Memory B cell (primary cell): ENCODE results near the gene SH3D19.

Source experiments
- ATAC-seq: fragments of 150-1000 bp; cut with Tn5 transposase; 2 replicates; pipeline ENCODE4 v1.10.0; 2021; ENCODE audit warnings: low read depth, mild to moderate bottlenecking, moderate library complexity
- DNase-seq, 2 donors: peaks; one replicate each; pipeline ENCODE4 v3.0.0; 2022; ENCODE audit warnings: low spot score in 2 of 2
- H3K27ac Mint-ChIP-seq: one replicate; pipeline ENCODE4 v1.8.0; 2022; ENCODE audit warnings: mild to moderate bottlenecking, moderate library complexity, mixed read lengths
- H3K27me3 Mint-ChIP-seq: one replicate; pipeline ENCODE4 v1.8.0; 2022; ENCODE audit warnings: mixed read lengths
- H3K36me3 Mint-ChIP-seq: one replicate; pipeline ENCODE4 v1.8.0; 2022; ENCODE audit warnings: mild to moderate bottlenecking, mixed read lengths
- H3K4me1 Mint-ChIP-seq: one replicate; pipeline ENCODE4 v1.8.0; 2022; ENCODE audit warnings: mixed read lengths
- H3K4me3 Mint-ChIP-seq: one replicate; pipeline ENCODE4 v1.8.0; 2022; ENCODE audit warnings: mild to moderate bottlenecking, moderate library complexity, mixed read lengths
- H3K9me3 Mint-ChIP-seq: one replicate; pipeline ENCODE4 v1.8.0; 2022; ENCODE audit warnings: mixed read lengths

SH3D19 gene

GRCh38 chr4:151325111-151325948 lies at the start of gene SH3D19:
SH3D19 (minus strand) TSS chr4:151325605; CDS start chr4:151325352, 253 bp downstream.
- Mint-ChIP-seq H3K36me3 (peaks cover 3% of the 10 kb centered on the region), H3K4me3 (peak within 1 kb of the TSS; percentile 60), H3K27me3 (peaks cover 19% of the 10 kb centered on the region), H3K27ac (no peak within 1 kb of the TSS), H3K4me1 (peaks cover 2% of the 10 kb centered on the region), H3K9me3 (no peaks in the 10 kb centered on the region)
- DNase-seq (no peak), ATAC-seq (no peak)

- no peak overlapping the region for H3K27ac Mint-ChIP-seq
- no peaks in the 10 kb centered on the region for H3K36me3 Mint-ChIP-seq
- H3K4me1 Mint-ChIP-seq, result peaks cover 4% of the 10 kb centered on the region
- H3K9me3 Mint-ChIP-seq, result no peaks in the 10 kb centered on the region
- DNase-seq, result peak; percentile 52
- H3K4me3 Mint-ChIP-seq, result no peak overlapping the region
- peaks cover 3% of the 10 kb centered on the region for H3K27me3 Mint-ChIP-seq
- peak; percentile 89 for ATAC-seq
These were observed 37.2 kb upstream of the SH3D19 start for GRCh38 chr4:151362404-151363164.

- DNase-seq (no peak), ATAC-seq (no peak)
- peaks cover 3% of the 10 kb centered on the region for H3K27me3 Mint-ChIP-seq
- H3K36me3 Mint-ChIP-seq, result no peaks in the 10 kb centered on the region
- H3K27ac Mint-ChIP-seq, result no peak overlapping the region
- no peaks in the 10 kb centered on the region for H3K9me3 Mint-ChIP-seq
- H3K4me1 Mint-ChIP-seq, result peaks cover 4% of the 10 kb centered on the region
- no peak overlapping the region for H3K4me3 Mint-ChIP-seq
These were observed 36.6 kb upstream of the SH3D19 start for GRCh38 chr4:151361966-151362365.

GRCh38 chr4:151361126-151361525 lies 35.7 kb upstream of the SH3D19 start:
- H3K27me3 Mint-ChIP-seq, result peaks cover 3% of the 10 kb centered on the region
- no peaks in the 10 kb centered on the region for H3K36me3 Mint-ChIP-seq
- ATAC-seq (no peak), DNase-seq (no peak)
- H3K4me1 Mint-ChIP-seq, result peaks cover 4% of the 10 kb centered on the region
- no peak overlapping the region for H3K4me3 Mint-ChIP-seq
- no peaks in the 10 kb centered on the region for H3K9me3 Mint-ChIP-seq
- no peak overlapping the region for H3K27ac Mint-ChIP-seq

- peaks cover 4% of the 10 kb centered on the region for H3K4me1 Mint-ChIP-seq
- no peak overlapping the region for H3K4me3 Mint-ChIP-seq
- H3K27me3 Mint-ChIP-seq, result peaks cover 5% of the 10 kb centered on the region
- ATAC-seq (no peak), DNase-seq (no peak)
- H3K36me3 Mint-ChIP-seq, result no peaks in the 10 kb centered on the region
- H3K9me3 Mint-ChIP-seq, result no peaks in the 10 kb centered on the region
- H3K27ac Mint-ChIP-seq, result no peak overlapping the region
These were observed 34.2 kb upstream of the SH3D19 start for GRCh38 chr4:151359576-151359975.

- Mint-ChIP-seq H3K27ac (no peak overlapping the region), H3K4me3 (no peak overlapping the region), H3K9me3 (no peaks in the 10 kb centered on the region), H3K36me3 (no peaks in the 10 kb centered on the region), H3K4me1 (peaks cover 4% of the 10 kb centered on the region), H3K27me3 (peaks cover 7% of the 10 kb centered on the region)
- DNase-seq (no peak), ATAC-seq (no peak)
These were observed 32.9 kb upstream of the SH3D19 start for GRCh38 chr4:151358266-151358665.

GRCh38 chr4:151356510-151356909 lies 31.1 kb upstream of the SH3D19 start:
- ATAC-seq (no peak), DNase-seq (no peak)
- Mint-ChIP-seq H3K27ac (no peak overlapping the region), H3K4me1 (no peaks in the 10 kb centered on the region), H3K9me3 (no peaks in the 10 kb centered on the region), H3K4me3 (no peak overlapping the region), H3K36me3 (no peaks in the 10 kb centered on the region), H3K27me3 (peaks cover 7% of the 10 kb centered on the region)

GRCh38 chr4:151355155-151355554 lies 29.8 kb upstream of the SH3D19 start:
- H3K27ac Mint-ChIP-seq, result no peak overlapping the region
- DNase-seq (no peak), ATAC-seq (no peak)
- H3K4me1 Mint-ChIP-seq, result no peaks in the 10 kb centered on the region
- no peak overlapping the region for H3K4me3 Mint-ChIP-seq
- peaks cover 7% of the 10 kb centered on the region for H3K27me3 Mint-ChIP-seq
- no peaks in the 10 kb centered on the region for H3K36me3 Mint-ChIP-seq
- no peaks in the 10 kb centered on the region for H3K9me3 Mint-ChIP-seq

GRCh38 chr4:151347490-151348235 lies 22.3 kb upstream of the SH3D19 start:
- ATAC-seq, result no peak
- Mint-ChIP-seq H3K4me3 (no peak overlapping the region), H3K27me3 (peaks cover 1% of the 10 kb centered on the region), H3K27ac (no peak overlapping the region), H3K9me3 (no peaks in the 10 kb centered on the region), H3K4me1 (no peaks in the 10 kb centered on the region), H3K36me3 (no peaks in the 10 kb centered on the region)
- no peak for DNase-seq

- Mint-ChIP-seq H3K4me3 (no peak overlapping the region), H3K9me3 (no peaks in the 10 kb centered on the region)
These were observed 19.5 kb upstream of the SH3D19 start for GRCh38 chr4:151344948-151345347.

GRCh38 chr4:151340751-151341385 lies 15.5 kb upstream of the SH3D19 start:
- Mint-ChIP-seq H3K4me3 (no peak overlapping the region), H3K4me1 (no peaks in the 10 kb centered on the region), H3K27me3 (peaks cover 1% of the 10 kb centered on the region), H3K27ac (no peak overlapping the region), H3K9me3 (no peaks in the 10 kb centered on the region), H3K36me3 (no peaks in the 10 kb centered on the region)
- ATAC-seq, result no peak
- no peak for DNase-seq

More at GRCh38 chr4:151344948-151345347, 19.5 kb upstream of the SH3D19 start:
- no peak for DNase-seq
- no peaks in the 10 kb centered on the region for H3K4me1 Mint-ChIP-seq
- H3K36me3 Mint-ChIP-seq, result no peaks in the 10 kb centered on the region
- peaks cover 1% of the 10 kb centered on the region for H3K27me3 Mint-ChIP-seq
- no peak overlapping the region for H3K27ac Mint-ChIP-seq
- ATAC-seq, result no peak

- Mint-ChIP-seq H3K27me3 (peaks cover 3% of the 10 kb centered on the region), H3K27ac (no peak overlapping the region), H3K9me3 (no peaks in the 10 kb centered on the region), H3K36me3 (no peaks in the 10 kb centered on the region), H3K4me1 (no peaks in the 10 kb centered on the region), H3K4me3 (no peak overlapping the region)
- ATAC-seq (no peak), DNase-seq (no peak)
These were observed 14.1 kb upstream of the SH3D19 start for GRCh38 chr4:151339467-151339866.

GRCh38 chr4:151331276-151332042 lies 6.1 kb upstream of the SH3D19 start:
- peaks cover 6% of the 10 kb centered on the region for H3K27me3 Mint-ChIP-seq
- ATAC-seq (no peak), DNase-seq (no peak)
- H3K4me3 Mint-ChIP-seq, result no peak overlapping the region
- H3K27ac Mint-ChIP-seq, result no peak overlapping the region
- H3K4me1 Mint-ChIP-seq, result no peaks in the 10 kb centered on the region
- H3K36me3 Mint-ChIP-seq, result no peaks in the 10 kb centered on the region
- H3K9me3 Mint-ChIP-seq, result peaks cover 3% of the 10 kb centered on the region
